ENCODE data around the gene CIAPIN1. TPM values are rescaled to one million over a fixed set of nuclear protein-coding genes. Genes with fewer than 3 reads are reported as not detected.

The CIAPIN1 gene
- total and polyA plus RNA-seq, 2 of the 4 experiments (the other 2 are of a cell fraction): 41.6 to 47.7 TPM

- no peak overlapping the region for H3K4ac ChIP-seq (ENCODE audit: low read depth, low read length)
- WGBS, 2 experiments (ENCODE audit: extremely low coverage in 2 of 2, insufficient read length in 1 of 2): no CpG with 5 or more reads among the region's 4 CpGs
- H2BK120ac ChIP-seq (ENCODE audit: low read depth, low read length): no peak overlapping the region
- in situ Hi-C loops (cut with MboI; ENCODE audit: low sequenced_read_pairs): no loop called here
- ChIA-PET CTCF (interaction anchor here (1.4 kb wide), 1 partner anchor 10 kb away, joined by 3 read pairs; no protein-coding TSS in a partner anchor), POLR2A (ENCODE audit: unreplicated experiment) (no interaction called here)
- no peaks in the 10 kb centered on the region for H3K27me3 ChIP-seq (ENCODE audit: control insufficient read depth, insufficient read depth, low read length)
- no peak overlapping the region for H4K5ac ChIP-seq (ENCODE audit: low read depth, low read length)
- DNase-seq (no peak), ATAC-seq (ENCODE audit: low read depth) (no peak)
- H3K9me3 ChIP-seq (ENCODE audit: control insufficient read depth, insufficient read depth, low read length): no peaks in the 10 kb centered on the region
- H2AK5ac ChIP-seq (ENCODE audit: low read depth, low read length): no peak overlapping the region
- peaks cover 52% of the 10 kb centered on the region for H3K36me3 ChIP-seq (ENCODE audit: control insufficient read depth, insufficient read depth, low read length)
- H3K9ac ChIP-seq (ENCODE audit: low read depth, low read length): no peak overlapping the region
- H3K18ac ChIP-seq (ENCODE audit: low read depth, low read length): no peak overlapping the region
- no peak overlapping the region for H3K4me2 ChIP-seq (ENCODE audit: low read depth, low read length)
- dilution Hi-C loops (cut with HindIII; ENCODE audit: low sequenced_read_pairs, unreplicated experiment): no loop called here
- 0 out of 2 replicates have a peak, but pooled peaks cover 8% of the 10 kb centered on the region for H4K20me1 ChIP-seq (ENCODE audit: insufficient read depth, low read length)
- intact Hi-C loops (cut with micrococcal nuclease): no loop called here
- no peak overlapping the region for H3K27ac ChIP-seq (ENCODE audit: insufficient read depth, low read length)
- H3K9me1 ChIP-seq (ENCODE audit: insufficient read depth, low read length): no peaks in the 10 kb centered on the region
- no peak overlapping the region for H2BK5ac ChIP-seq (ENCODE audit: low read depth, low read length, poor library complexity, severe bottlenecking)
- H4K91ac ChIP-seq (ENCODE audit: insufficient read depth, low read depth, low read length): no peak overlapping the region
- H2AFZ ChIP-seq (replicated peaks; ENCODE audit: low read length, poor library complexity): no peak overlapping the region
- no peak overlapping the region for H2BK20ac ChIP-seq (ENCODE audit: low read depth, low read length)
- no peaks in the 10 kb centered on the region for H3K4me1 ChIP-seq (ENCODE audit: control insufficient read depth, insufficient read depth, low read length)
- H2BK15ac ChIP-seq (ENCODE audit: low read depth, low read length): no peak overlapping the region
- peaks cover 10 to 16% of the 10 kb centered on the region in 2 experiments for H3K79me1 ChIP-seq (ENCODE audit: low read depth in 1 of 2, low read length in 2 of 2)
- no peak overlapping the region for H2AK9ac ChIP-seq (replicated peaks; ENCODE audit: low read depth, low read length, poor library complexity)
- H3K56ac ChIP-seq (ENCODE audit: extremely low read depth, insufficient read depth, low read length): no peak overlapping the region
- TF ChIP-seq SMC3 (IDR thresholded peaks at IDR 0.05; ENCODE audit: low read depth, low read length) (no peak), NFE2L2 (IDR thresholded peaks at IDR 0.05; ENCODE audit: low read depth, low read length) (no peak)
- H4K8ac ChIP-seq (ENCODE audit: low read depth in 2 of 2, low read length in 2 of 2): no peak overlapping the region
- BruUV-seq (replicated peaks): no TSS peak
- H3K14ac ChIP-seq (replicated peaks; ENCODE audit: low read depth, low read length): no peak overlapping the region
- H3K4me3 ChIP-seq (ENCODE audit: insufficient read depth, low read depth, low read length): no peak overlapping the region
- H3K23ac ChIP-seq (ENCODE audit: low read depth, low read length): no peak overlapping the region
Observed at GRCh38 chr16:57472665-57473060, 25.5 kb upstream of the CIAPIN1 start.
